Keratinocyte (primary cell): Measurements from ENCODE around the gene B3GNT9. TPM values are rescaled to one million over a fixed set of nuclear protein-coding genes. Genes with fewer than 3 reads are reported as not detected.

Experiments
- DNase-seq: peaks from one replicate; pipeline ENCODE4 v3.0.0-alpha.2; 2011; ENCODE audit warnings: low read depth, missing footprints, low spot score
- FAIRE-seq: peaks from 2 replicates; lab custom pipeline; 2011; peaks lifted over from hg19 to GRCh38; lab: Jason Lieb, UNC
- H2AFZ ChIP-seq: 2 replicates; pipeline ENCODE4 v1.6.0; 2012; ENCODE audit warnings: low read length, control low read depth, inconsistent platforms; ENCODE audit not compliant: control insufficient read depth
- H3K27ac ChIP-seq: 2 replicates; pipeline ENCODE4 v1.5.1; 2011; ENCODE audit warnings: low read length; ENCODE audit not compliant: control insufficient read depth, insufficient read depth
- H3K27me3 ChIP-seq: 3 replicates; pipeline ENCODE4 v1.6.0; 2011; ENCODE audit warnings: low read length; ENCODE audit not compliant: control insufficient read depth, insufficient read depth; ENCODE audit errors: extremely low read depth
- H3K36me3 ChIP-seq, 2 experiments: 2 replicates in 1 of 2; 3 replicates in 1 of 2; pipeline ENCODE4 v1.5.1; 2011; ENCODE audit warnings: low read length in 2 of 2, mild to moderate bottlenecking in 1 of 2; ENCODE audit not compliant: control insufficient read depth in 2 of 2, insufficient read depth in 2 of 2; ENCODE audit errors: extremely low read depth in 1 of 2
- H3K4me1 ChIP-seq: 3 replicates; pipeline ENCODE4 v1.5.1; 2011; ENCODE audit warnings: low read length; ENCODE audit not compliant: control insufficient read depth, insufficient read depth; ENCODE audit errors: extremely low read depth
- H3K4me2 ChIP-seq: 3 replicates; pipeline ENCODE4 v1.6.0; 2011; ENCODE audit warnings: low read depth, low read length; ENCODE audit not compliant: control insufficient read depth, insufficient read depth; ENCODE audit errors: extremely low read depth
- H3K4me3 ChIP-seq, 3 experiments: fragments of 200-600 bp in 1 of 3; sonication (generic) in 1 of 3; 2 replicates in 2 of 3; 3 replicates in 1 of 3; pipeline ENCODE4 v1.5.1; 2011 to 2016; ENCODE audit warnings: low read length in 3 of 3, mild to moderate bottlenecking in 3 of 3, control low read depth in 2 of 3, inconsistent platforms in 1 of 3, low read depth in 1 of 3, mixed read lengths in 1 of 3, mixed run types in 1 of 3, moderate library complexity in 1 of 3; ENCODE audit not compliant: control insufficient read depth in 2 of 3, insufficient read depth in 2 of 3; ENCODE audit errors: extremely low read depth in 1 of 3
- H3K79me2 ChIP-seq: 2 replicates; pipeline ENCODE4 v1.6.0; 2012; ENCODE audit warnings: low read length; ENCODE audit not compliant: control insufficient read depth, insufficient read depth
- H3K9ac ChIP-seq: 3 replicates; pipeline ENCODE4 v1.6.0; 2011; ENCODE audit warnings: low read length; ENCODE audit not compliant: control insufficient read depth, insufficient read depth; ENCODE audit errors: extremely low read depth
- H3K9me1 ChIP-seq: 3 replicates; pipeline ENCODE4 v1.6.0; 2011; ENCODE audit warnings: low read length; ENCODE audit not compliant: control insufficient read depth, insufficient read depth; ENCODE audit errors: extremely low read depth
- H3K9me3 ChIP-seq: 2 replicates; pipeline ENCODE4 v1.5.1; 2012; ENCODE audit warnings: low read depth, low read length; ENCODE audit not compliant: control insufficient read depth
- H4K20me1 ChIP-seq: 3 replicates; pipeline ENCODE4 v1.6.0; 2011; ENCODE audit warnings: low read length; ENCODE audit not compliant: control insufficient read depth, insufficient read depth; ENCODE audit errors: extremely low read depth
- CTCF ChIP-seq, 3 experiments: IDR thresholded peaks in 1 of 3; conservative IDR thresholded peaks in 1 of 3; optimal IDR thresholded peaks in 1 of 3; 2 replicates in 2 of 3; 3 replicates in 1 of 3; pipeline versions ENCODE3 to v1.5.1; 2011; ENCODE audit warnings: low read length in 3 of 3, mild to moderate bottlenecking in 3 of 3, moderate library complexity in 2 of 3, control low read depth in 1 of 3, inconsistent platforms in 1 of 3; ENCODE audit not compliant: insufficient read depth in 2 of 3; ENCODE audit errors: extremely low read depth in 1 of 3
- EZH2 ChIP-seq: IDR thresholded peaks from one replicate; pipeline ENCODE4 v1.6.1; 2012; ENCODE audit warnings: inconsistent platforms, mild to moderate bottlenecking, low read length, moderate library complexity
- dilution Hi-C: fragments of 300-500 bp; cut with MboI; formaldehyde crosslinking; loops from one replicate; pipeline ENCODE4 v1.7.0; 2020; ENCODE audit warnings: low sequenced_read_pairs; ENCODE audit not compliant: extremely low pct_ligation_motif_present
- polyA plus RNA-seq, 5 experiments: library from polyadenylated mRNA; depleted of rRNA in 3 of 5; stranded (reverse) in 3 of 5; stranded (forward) in 1 of 5; unstranded in 1 of 5; fragments of >200 nt; gene quantifications; 1 replicate in 1 of 5; 2 replicates in 3 of 5; 3 replicates in 1 of 5; pipeline versions ENCODE4 v1.2.1 to v1.2.3, GENCODE V29; 2011 to 2012; ENCODE audit warnings: missing spikeins in 2 of 5, low read depth in 1 of 5, low replicate concordance in 1 of 5

Gene B3GNT9
- polyA plus RNA-seq, 1 donor (not counting 4 experiments of a cell fraction or from before 2014, with no cell fraction given): 2.6 TPM

- H3K4me2 ChIP-seq: no peak within 1 kb of the TSS
- peaks cover 13 to 17% of the 10 kb centered on the region in 2 experiments for H3K36me3 ChIP-seq
- no peak within 1 kb of the TSS for H3K27ac ChIP-seq
- H3K79me2 ChIP-seq: peaks cover 31% of the 10 kb centered on the region
- H3K27me3 ChIP-seq: no peaks in the 10 kb centered on the region
- H3K9me1 ChIP-seq: peaks cover 4% of the 10 kb centered on the region
- peaks cover 18% of the 10 kb centered on the region for H3K4me1 ChIP-seq
- TF ChIP-seq CTCF (optimal IDR thresholded peaks at IDR 0.05 in 1 of 3, IDR thresholded peaks at IDR 0.05 in 1 of 3, conservative IDR thresholded peaks at IDR 0.05 in 1 of 3; ENCODE audit: extremely low read depth in 1 of 3, insufficient read depth in 2 of 3, low read length in 3 of 3) (no peak), EZH2 (no peak)
- peaks cover 4% of the 10 kb centered on the region for H4K20me1 ChIP-seq
- FAIRE-seq (no peak), DNase-seq (no peak)
- dilution Hi-C loops: no loop called here
- H2AFZ ChIP-seq: no peak within 1 kb of the TSS
- no peaks in the 10 kb centered on the region for H3K9me3 ChIP-seq
- H3K9ac ChIP-seq: no peak within 1 kb of the TSS
- H3K4me3 ChIP-seq: no peak within 1 kb of the TSS
Observed at GRCh38 chr16:67190041-67190440, 39.2 kb upstream of the B3GNT9 start, which contains the start of gene EXOC3L1. Gene EXOC3L1 (minus strand): TSS chr16:67190136. CDS start chr16:67189676, 460 bp downstream.

GRCh38 chr16:67188798-67189197 is 38.0 kb upstream of the B3GNT9 start:
- Histone ChIP-seq H2AFZ (no peak overlapping the region), H3K4me1 (peaks cover 20% of the 10 kb centered on the region), H3K4me2 (no peak overlapping the region), H3K27me3 (no peaks in the 10 kb centered on the region), H3K9ac (no peak overlapping the region), H3K4me3 (no peak overlapping the region), H4K20me1 (peaks cover 4% of the 10 kb centered on the region), H3K36me3 (peaks cover 2 to 5% of the 10 kb centered on the region in 2 experiments), H3K79me2 (peaks cover 18% of the 10 kb centered on the region), H3K9me3 (no peaks in the 10 kb centered on the region), H3K27ac (no peak overlapping the region), H3K9me1 (peaks cover 4% of the 10 kb centered on the region)
- no peak for TF ChIP-seq EZH2
- no peak for TF ChIP-seq CTCF (optimal IDR thresholded peaks at IDR 0.05 in 1 of 3, IDR thresholded peaks at IDR 0.05 in 1 of 3, conservative IDR thresholded peaks at IDR 0.05 in 1 of 3; ENCODE audit: extremely low read depth in 1 of 3, insufficient read depth in 2 of 3, low read length in 3 of 3)
- dilution Hi-C loops: no loop called here
- FAIRE-seq: no peak
- no peak for DNase-seq
